Trophoblast cell (in vitro differentiated cells and primary cell): ENCODE measurements around the gene AZIN2.

Experiments
- DNase-seq, 2 donors: peaks; one replicate each; pipeline ENCODE4 v3.0.0-alpha.2; 2016
- H2AFZ ChIP-seq: 2 replicates; pipeline ENCODE4 v1.6.1; 2013; ENCODE audit warnings: low read length, moderate library complexity, mild to moderate bottlenecking; ENCODE audit not compliant: insufficient read depth, poor library complexity
- H2AK5ac ChIP-seq: 2 replicates; pipeline ENCODE4 v1.6.1; 2013; ENCODE audit warnings: mild to moderate bottlenecking, low read length
- H2BK120ac ChIP-seq: 2 replicates; pipeline ENCODE4 v1.6.1; 2013; ENCODE audit warnings: low read length, mild to moderate bottlenecking, moderate library complexity; ENCODE audit not compliant: insufficient read depth, poor library complexity
- H2BK12ac ChIP-seq: 2 replicates; pipeline ENCODE4 v1.6.1; 2013; ENCODE audit warnings: mild to moderate bottlenecking, low read length, moderate library complexity
- H2BK5ac ChIP-seq: 2 replicates; pipeline ENCODE4 v1.6.1; 2013; ENCODE audit warnings: low read length, low read depth, moderate library complexity, mild to moderate bottlenecking; ENCODE audit not compliant: poor library complexity
- H3K14ac ChIP-seq: 2 replicates; pipeline ENCODE4 v1.6.1; 2013; ENCODE audit warnings: mild to moderate bottlenecking, low read length
- H3K18ac ChIP-seq: 2 replicates; pipeline ENCODE4 v1.6.1; 2013; ENCODE audit warnings: mild to moderate bottlenecking, low read length
- H3K23ac ChIP-seq: 2 replicates; pipeline ENCODE4 v1.6.1; 2013; ENCODE audit warnings: low read length
- H3K27ac ChIP-seq: 2 replicates; pipeline ENCODE4 v1.5.1; 2013; ENCODE audit warnings: low read depth, mild to moderate bottlenecking, inconsistent platforms, low read length, moderate library complexity
- H3K27me3 ChIP-seq: 2 replicates; pipeline ENCODE4 v1.6.1; 2013; ENCODE audit warnings: inconsistent platforms, mild to moderate bottlenecking, low read length, moderate library complexity; ENCODE audit not compliant: insufficient read depth
- H3K36me3 ChIP-seq, 2 experiments: 1 replicate in 1 of 2; 2 replicates in 1 of 2; pipeline ENCODE4 v1.6.1; 2013; ENCODE audit warnings: low read length in 2 of 2, mild to moderate bottlenecking in 2 of 2, moderate library complexity in 1 of 2; ENCODE audit not compliant: insufficient read depth in 2 of 2, control insufficient read depth in 1 of 2
- H3K4ac ChIP-seq: 2 replicates; pipeline ENCODE4 v1.6.1; 2013; ENCODE audit warnings: low read depth, mild to moderate bottlenecking, low read length, moderate library complexity
- H3K4me1 ChIP-seq, 2 experiments: 1 replicate in 1 of 2; 2 replicates in 1 of 2; pipeline ENCODE4 v1.6.1; 2013; ENCODE audit warnings: low read length in 2 of 2, mild to moderate bottlenecking in 2 of 2, moderate library complexity in 1 of 2; ENCODE audit not compliant: insufficient read depth in 2 of 2, control insufficient read depth in 1 of 2
- H3K4me2 ChIP-seq: 2 replicates; pipeline ENCODE4 v1.6.1; 2013; ENCODE audit warnings: inconsistent platforms, mild to moderate bottlenecking, low read length, moderate library complexity
- H3K4me3 ChIP-seq: 2 replicates; pipeline ENCODE4 v1.5.1; 2013; ENCODE audit warnings: mild to moderate bottlenecking, low read depth, low read length, inconsistent platforms
- H3K79me1 ChIP-seq: one replicate; pipeline ENCODE4 v1.6.1; 2013; ENCODE audit warnings: low read length
- H3K79me2 ChIP-seq: 2 replicates; pipeline ENCODE4 v1.6.1; 2013; ENCODE audit warnings: low read length, mild to moderate bottlenecking; ENCODE audit not compliant: control insufficient read depth, insufficient read depth, poor library complexity
- H3K9ac ChIP-seq: 2 replicates; pipeline ENCODE4 v1.6.1; 2013; ENCODE audit warnings: mild to moderate bottlenecking, low read length
- H3K9me3 ChIP-seq: 2 replicates; pipeline ENCODE4 v1.6.1; 2013; ENCODE audit warnings: low read depth, mild to moderate bottlenecking, control low read depth, inconsistent platforms, low read length; ENCODE audit not compliant: insufficient read depth
- H4K12ac ChIP-seq: 2 replicates; pipeline ENCODE4 v1.6.1; 2013; ENCODE audit warnings: low read depth, mild to moderate bottlenecking, low read length, moderate library complexity
- H4K8ac ChIP-seq: 2 replicates; pipeline ENCODE4 v1.6.1; 2013; ENCODE audit warnings: low read depth, mild to moderate bottlenecking, low read length, moderate library complexity
- H4K91ac ChIP-seq: one replicate; pipeline ENCODE4 v1.6.1; 2013; ENCODE audit warnings: low read depth, mild to moderate bottlenecking, low read length, moderate library complexity
- WGBS: extraction: QIAGEN DNeasy Blood & Tissue Kit; methylation state at CpG from one replicate; pipeline ENCODE4 v1.1.7; 2013; ENCODE audit warnings: missing lambda C conversion rate; ENCODE audit not compliant: insufficient read length, insufficient coverage; ENCODE audit errors: extremely low coverage; 5-methylcytosine and 5-hydroxymethylcytosine counted together

The AZIN2 gene

DNA sequence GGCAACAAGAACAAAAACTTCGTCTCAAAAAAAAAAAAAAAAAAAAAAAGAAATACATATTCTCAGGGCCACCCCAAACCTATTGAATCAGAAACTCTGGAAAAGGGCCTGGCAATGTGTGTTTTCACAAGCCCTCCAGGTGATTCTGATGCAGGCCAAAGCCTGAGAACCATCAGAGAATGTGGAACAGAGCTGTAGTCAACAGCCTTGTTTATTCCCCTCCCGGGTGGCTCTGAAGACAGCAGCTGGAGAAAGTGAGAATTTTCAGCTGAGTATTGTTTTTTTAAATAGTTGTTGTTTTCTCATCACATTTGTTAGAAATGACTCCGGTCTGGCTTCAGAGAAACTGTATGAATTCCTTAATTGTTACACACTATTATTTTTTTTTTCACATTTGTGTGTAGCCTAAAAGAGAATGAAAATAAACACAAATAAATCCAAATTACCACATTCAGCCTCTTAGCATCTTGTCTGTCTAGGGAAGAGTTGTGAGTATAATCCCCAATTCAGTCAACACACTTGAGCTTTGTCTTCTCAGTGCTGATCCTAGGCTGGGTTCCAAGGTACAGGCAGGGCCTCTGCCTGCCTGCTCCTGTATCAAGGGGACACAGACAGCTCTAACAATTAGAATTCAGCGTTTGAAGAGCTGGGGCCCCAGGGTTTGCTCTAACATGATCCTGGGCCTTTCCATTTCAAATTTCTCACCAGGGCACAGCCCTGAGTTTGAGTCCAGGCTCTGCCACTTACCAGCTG lies 6.6 kb upstream of the AZIN2 start:
- Histone ChIP-seq H2BK120ac (no peak overlapping the region), H3K9me3 (no peaks in the 10 kb centered on the region), H2AFZ (no peak overlapping the region), H3K4me3 (no peak overlapping the region), H3K27ac (no peak overlapping the region), H2BK12ac (no peak overlapping the region), H3K4ac (no peak overlapping the region), H3K23ac (no peak overlapping the region), H3K36me3 (no peaks in the 10 kb centered on the region), H3K4me2 (no peak overlapping the region), H2AK5ac (no peak overlapping the region), H3K4me1 (no peaks in the 10 kb centered on the region), H3K18ac (no peak overlapping the region), H3K9ac (no peak overlapping the region), H2BK5ac (no peak overlapping the region), H4K91ac (no peak overlapping the region), H4K12ac (no peak overlapping the region), H4K8ac (no peak overlapping the region), H3K14ac (no peak overlapping the region), H3K79me2 (no peaks in the 10 kb centered on the region), H3K27me3 (no peaks in the 10 kb centered on the region), H3K79me1 (no peaks in the 10 kb centered on the region)
- WGBS = no CpG with 5 or more reads among the region's 4 CpGs
- no peak for DNase-seq

DNA sequence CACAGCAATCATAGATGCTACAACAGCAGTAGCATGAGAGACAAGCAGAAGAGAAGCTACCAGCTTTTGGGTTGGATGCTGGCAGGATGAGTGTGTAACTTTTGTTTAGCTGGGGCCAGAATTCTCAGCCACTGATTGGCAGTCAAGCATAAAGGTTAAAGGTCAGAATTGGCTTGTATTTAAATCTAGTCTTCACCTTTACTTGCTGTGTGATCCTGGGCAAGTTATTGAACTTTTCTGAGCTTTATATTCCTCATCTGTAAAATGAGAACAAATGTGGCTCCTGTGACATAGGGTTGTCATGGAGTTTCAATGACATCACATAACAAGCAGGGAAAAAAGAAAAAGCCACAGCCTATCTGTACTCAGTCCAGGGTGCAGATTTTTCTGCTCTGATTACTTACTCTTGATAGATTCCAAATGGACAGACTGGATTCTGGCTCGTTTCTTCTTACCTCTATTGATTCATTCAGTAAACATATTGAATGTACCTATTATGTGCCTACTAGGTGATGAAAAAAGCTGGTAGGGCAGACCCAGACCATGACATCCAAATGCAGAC lies 2.8 kb upstream of the AZIN2 start:
- Histone ChIP-seq H3K27ac (no peak overlapping the region), H4K12ac (no peak overlapping the region), H4K91ac (no peak overlapping the region), H3K4me2 (no peak overlapping the region), H2BK120ac (no peak overlapping the region), H3K79me1 (peaks cover 4% of the 10 kb centered on the region), H3K23ac (no peak overlapping the region), H2AK5ac (no peak overlapping the region), H2AFZ (no peak overlapping the region), H3K9ac (no peak overlapping the region), H3K14ac (no peak overlapping the region), H3K4ac (no peak overlapping the region), H3K9me3 (no peaks in the 10 kb centered on the region), H3K27me3 (no peaks in the 10 kb centered on the region), H3K18ac (no peak overlapping the region), H3K4me1 (peaks cover 2% of the 10 kb centered on the region in 2 experiments), H2BK12ac (no peak overlapping the region), H3K36me3 (no peaks in the 10 kb centered on the region), H3K79me2 (no peaks in the 10 kb centered on the region), H2BK5ac (no peak overlapping the region), H4K8ac (no peak overlapping the region), H3K4me3 (no peak overlapping the region)
- no CpG with 5 or more reads among the region's 1 CpG for WGBS
- DNase-seq = no peak

DNA sequence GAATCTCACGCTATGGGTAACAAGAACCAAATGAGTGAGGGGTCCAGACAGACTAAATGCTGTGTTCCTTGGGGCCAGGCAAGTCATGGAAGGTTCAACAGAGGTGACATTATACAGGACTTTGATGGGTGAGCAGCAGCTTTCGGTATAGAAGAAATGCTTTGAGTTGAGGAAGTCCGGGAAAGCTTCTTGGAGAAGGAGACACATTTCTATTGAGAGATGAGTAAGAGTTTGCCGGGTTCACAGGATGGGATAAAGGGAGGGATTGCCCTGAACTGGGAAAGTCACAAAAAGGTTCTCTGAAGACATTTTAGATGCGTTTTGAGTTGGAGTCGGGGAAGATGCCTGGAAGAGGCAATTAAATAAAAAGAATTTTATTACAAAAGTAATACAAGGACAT lies 580 bp upstream of the AZIN2 start:
- Histone ChIP-seq H2AK5ac (no peak overlapping the region), H3K14ac (no peak overlapping the region), H4K8ac (no peak overlapping the region), H3K79me2 (no peaks in the 10 kb centered on the region), H2BK5ac (no peak overlapping the region), H3K9me3 (peaks cover 3% of the 10 kb centered on the region), H3K4me1 (peaks cover 2% of the 10 kb centered on the region in 2 experiments), H2BK120ac (no peak overlapping the region), H3K4me2 (peak overlapping the region; percentile 69), H4K91ac (no peak overlapping the region), H3K18ac (no peak overlapping the region), H3K4me3 (no peak overlapping the region), H3K9ac (no peak overlapping the region), H3K4ac (no peak overlapping the region), H3K23ac (no peak overlapping the region), H4K12ac (no peak overlapping the region), H2BK12ac (no peak overlapping the region), H3K79me1 (peaks cover 4% of the 10 kb centered on the region), H3K36me3 (peaks cover 0 to 4% of the 10 kb centered on the region in 2 experiments), H3K27ac (no peak overlapping the region), H3K27me3 (no peaks in the 10 kb centered on the region), H2AFZ (no peak overlapping the region)
- DNase-seq = no peak
- no CpG with 5 or more reads among the region's 6 CpGs for WGBS

DNA sequence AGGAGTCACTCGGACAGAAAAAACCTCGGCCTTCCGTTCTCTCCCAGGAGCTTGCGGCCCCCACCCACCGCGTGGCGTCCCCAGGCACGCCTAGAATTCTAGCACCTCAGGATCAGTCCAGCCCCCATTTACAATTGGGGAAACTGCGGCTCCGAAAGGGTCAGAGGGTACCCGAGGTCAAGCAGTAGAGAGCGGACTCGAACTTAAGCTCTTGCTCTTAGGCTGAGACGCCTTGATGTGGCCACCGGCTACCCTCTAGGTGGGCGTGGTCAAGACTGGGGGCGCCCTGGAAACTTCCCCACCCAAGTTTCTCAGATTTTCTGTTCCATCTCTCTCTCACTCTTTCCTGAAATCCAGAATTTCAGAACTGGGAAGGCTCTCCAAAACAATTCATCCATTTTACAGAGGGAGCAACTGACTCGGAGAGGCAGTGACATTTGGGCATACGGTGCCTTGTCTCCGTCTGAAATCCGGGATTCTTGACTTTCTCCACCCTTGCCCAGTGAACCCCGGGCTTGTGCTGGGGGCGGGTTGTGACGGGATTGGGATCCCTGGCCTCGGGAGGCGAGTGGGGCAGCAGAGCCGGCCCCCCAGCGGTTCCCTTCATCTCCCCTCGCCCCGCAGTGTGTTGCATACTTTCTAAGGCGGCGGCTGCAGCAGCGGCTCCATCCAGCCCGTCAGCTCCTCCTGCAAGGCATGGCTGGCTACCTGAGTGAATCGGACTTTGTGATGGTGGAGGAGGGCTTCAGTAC lies 777 bp downstream of the AZIN2 start:
- H3K9me3 ChIP-seq = peaks cover 3% of the 10 kb centered on the region
- no CpG with 5 or more reads among the region's 35 CpGs for WGBS
- H3K36me3 ChIP-seq = peaks cover 0 to 4% of the 10 kb centered on the region in 2 experiments
- no peak overlapping the region for H3K14ac ChIP-seq
- DNase-seq = peak in 1 of 2 donors; percentile 26
- no peak overlapping the region for H3K4ac ChIP-seq
- no peak overlapping the region for H4K12ac ChIP-seq
- no peak overlapping the region for H3K27ac ChIP-seq
- H3K4me2 ChIP-seq = peak overlapping the region; percentile 81
- no peak overlapping the region for H3K23ac ChIP-seq
- peak overlapping the region; percentile 70 for H3K4me3 ChIP-seq
- H3K4me1 ChIP-seq = peaks cover 2% of the 10 kb centered on the region in 2 experiments
- no peak overlapping the region for H3K18ac ChIP-seq
- H2AFZ ChIP-seq = peak overlapping the region; percentile 27
- no peak overlapping the region for H4K91ac ChIP-seq
- H3K9ac ChIP-seq = peak overlapping the region; percentile 19
- H2BK5ac ChIP-seq = no peak overlapping the region
- no peak overlapping the region for H2BK120ac ChIP-seq
- no peaks in the 10 kb centered on the region for H3K27me3 ChIP-seq
- no peak overlapping the region for H2BK12ac ChIP-seq
- no peak overlapping the region for H2AK5ac ChIP-seq
- no peak overlapping the region for H4K8ac ChIP-seq
- peaks cover 4% of the 10 kb centered on the region for H3K79me1 ChIP-seq
- H3K79me2 ChIP-seq = no peaks in the 10 kb centered on the region
